ENCODE data around the gene SSX2.
"Not testable (repeated sequence)": the region's sequence is repeated elsewhere in the genome, so short reads cannot be mapped to it uniquely, and the experiment has no call there.

The SSX2 gene

GRCh38 chrX:52707078-52707477, at the start of gene SSX2:
TSS of gene SSX2 (minus strand) at chrX:52707178. CDS start at chrX:52705749, 1,429 bp downstream.
- not testable (repeated sequence) for DNase-seq (ENCODE audit: low spot score)

- not testable (repeated sequence) for DNase-seq (ENCODE audit: low spot score)
These were observed 44.0 kb upstream of the SSX2 start, which contains the start of gene SSX2B for GRCh38 chrX:52750952-52751351. TSS of gene SSX2B (plus strand) at chrX:52751252. CDS start at chrX:52752681, 1,429 bp downstream.

GRCh38 chrX:52692034-52692433, 14.9 kb downstream of the SSX2 start:
- DNase-seq (ENCODE audit: low spot score), result not testable (repeated sequence)

- not testable (repeated sequence) for DNase-seq (ENCODE audit: low spot score)
These were observed 44.8 kb downstream of the SSX2 start for GRCh38 chrX:52662218-52662617.

GRCh38 chrX:52655475-52655874, 51.5 kb downstream of the SSX2 start:
- not testable (repeated sequence) for DNase-seq (ENCODE audit: low spot score)

- not testable (repeated sequence) for DNase-seq (ENCODE audit: low spot score)
These were observed 52.2 kb downstream of the SSX2 start, which contains the start of gene SSX7 for GRCh38 chrX:52654800-52655199. TSS of gene SSX7 (minus strand) at chrX:52654900. CDS start at chrX:52653472, 1,428 bp downstream.

- not testable (repeated sequence) for DNase-seq (ENCODE audit: low spot score)
These were observed 56.3 kb downstream of the SSX2 start for GRCh38 chrX:52650676-52651075.

GRCh38 chrX:52648956-52649355, 58.0 kb downstream of the SSX2 start:
- not testable (repeated sequence) for DNase-seq (ENCODE audit: low spot score)

Measured in GM03348 (cell line).